HFFc6 (cell line): ENCODE results near the gene PSMB5. TPM values are rescaled to one million over a fixed set of nuclear protein-coding genes. Genes with fewer than 3 reads are reported as not detected.
"Not testable (repeated sequence)": the region's sequence is repeated elsewhere in the genome, so short reads cannot be mapped to it uniquely, and the experiment has no call there.

ENCODE experiments used
- DNase-seq: peaks from one replicate; pipeline ENCODE4 v3.0.0-alpha.2; 2018
- H3K27ac Mint-ChIP-seq: 2 replicates; pipeline ENCODE4 v1.8.0; 2020; ENCODE audit warnings: mild to moderate bottlenecking, mixed read lengths
- H3K27me3 Mint-ChIP-seq: 2 replicates; pipeline ENCODE4 v1.8.0; 2021; ENCODE audit warnings: mild to moderate bottlenecking, moderate library complexity, mixed read lengths; ENCODE audit not compliant: insufficient read depth
- H3K36me3 Mint-ChIP-seq: 2 replicates; pipeline ENCODE4 v1.8.0; 2021; ENCODE audit warnings: low read depth, mixed read lengths
- H3K4me1 Mint-ChIP-seq: 2 replicates; pipeline ENCODE4 v1.8.0; 2020; ENCODE audit warnings: low read depth, mixed read lengths
- H3K4me3 Mint-ChIP-seq: 2 replicates; pipeline ENCODE4 v1.8.0; 2020; ENCODE audit warnings: mild to moderate bottlenecking, moderate library complexity, mixed read lengths
- H3K9me3 Mint-ChIP-seq: 2 replicates; pipeline ENCODE4 v1.8.0; 2020; ENCODE audit warnings: mild to moderate bottlenecking, mixed read lengths
- total RNA-seq, 6 experiments: library from RNA; stranded (reverse); fragmentation: NEBNext Ultra II Directional; extraction: Animal tissue kit (Norgen Biotek cat#: 25700); gene quantifications; 2 replicates in 1 of 6; 3 replicates in 5 of 6; pipeline ENCODE4 v1.2.3, GENCODE V29; 2021
- TF ChIP-seq, protein P1 (sequence below): fragments of 200-600 bp; sonication (generic); IDR thresholded peaks from 2 replicates; pipeline ENCODE4 v1.5.0; 2021; ENCODE audit warnings: antibody characterized with exemption, mild to moderate bottlenecking

PSMB5 gene
- total RNA-seq, 6 experiments from 2014 or later, result 221 to 259 (median 241) TPM

DNA sequence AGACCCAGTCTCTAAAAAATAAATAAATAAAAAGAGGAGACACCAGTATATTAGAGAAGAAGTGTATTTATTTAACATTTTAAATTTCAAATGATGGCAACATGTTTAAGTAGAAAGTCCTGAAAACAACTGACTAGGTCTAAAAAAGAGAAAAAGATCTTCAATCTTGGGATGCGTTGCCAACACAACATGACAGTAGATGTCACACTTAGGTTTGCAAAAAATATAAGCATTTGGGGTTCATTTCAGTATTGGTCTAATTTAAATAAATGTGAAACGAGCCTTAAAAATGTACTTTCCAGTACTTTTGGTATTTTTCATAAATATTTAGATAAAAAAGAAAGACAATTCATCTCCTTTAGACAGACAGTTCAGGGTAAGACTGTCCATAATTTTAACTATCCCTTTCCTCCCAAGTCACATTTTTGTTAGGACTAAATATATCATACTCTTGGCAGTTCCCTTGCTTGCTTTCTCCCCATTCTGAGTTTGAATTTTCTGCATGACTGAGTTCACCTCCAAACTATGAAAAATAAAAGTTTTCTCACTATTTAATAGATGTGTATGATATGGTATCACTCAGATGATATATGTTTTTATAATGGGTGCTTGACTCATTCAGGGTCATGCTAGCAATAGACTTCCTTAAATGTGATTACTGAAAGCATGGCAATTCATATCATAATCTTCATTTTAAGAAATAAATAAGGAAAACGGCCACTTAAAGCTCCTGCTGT is 29.1 kb downstream of the PSMB5 start:
- Mint-ChIP-seq H3K4me3 (peak overlapping the region; percentile 98), H3K9me3 (no peaks in the 10 kb centered on the region), H3K27me3 (peaks cover 7% of the 10 kb centered on the region), H3K36me3 (no peaks in the 10 kb centered on the region), H3K27ac (peak overlapping the region; percentile 99), H3K4me1 (peaks cover 52% of the 10 kb centered on the region)
- TF ChIP-seq, protein P1, sequence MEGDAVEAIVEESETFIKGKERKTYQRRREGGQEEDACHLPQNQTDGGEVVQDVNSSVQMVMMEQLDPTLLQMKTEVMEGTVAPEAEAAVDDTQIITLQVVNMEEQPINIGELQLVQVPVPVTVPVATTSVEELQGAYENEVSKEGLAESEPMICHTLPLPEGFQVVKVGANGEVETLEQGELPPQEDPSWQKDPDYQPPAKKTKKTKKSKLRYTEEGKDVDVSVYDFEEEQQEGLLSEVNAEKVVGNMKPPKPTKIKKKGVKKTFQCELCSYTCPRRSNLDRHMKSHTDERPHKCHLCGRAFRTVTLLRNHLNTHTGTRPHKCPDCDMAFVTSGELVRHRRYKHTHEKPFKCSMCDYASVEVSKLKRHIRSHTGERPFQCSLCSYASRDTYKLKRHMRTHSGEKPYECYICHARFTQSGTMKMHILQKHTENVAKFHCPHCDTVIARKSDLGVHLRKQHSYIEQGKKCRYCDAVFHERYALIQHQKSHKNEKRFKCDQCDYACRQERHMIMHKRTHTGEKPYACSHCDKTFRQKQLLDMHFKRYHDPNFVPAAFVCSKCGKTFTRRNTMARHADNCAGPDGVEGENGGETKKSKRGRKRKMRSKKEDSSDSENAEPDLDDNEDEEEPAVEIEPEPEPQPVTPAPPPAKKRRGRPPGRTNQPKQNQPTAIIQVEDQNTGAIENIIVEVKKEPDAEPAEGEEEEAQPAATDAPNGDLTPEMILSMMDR, result no peak
- DNase-seq, result no peak

DNA sequence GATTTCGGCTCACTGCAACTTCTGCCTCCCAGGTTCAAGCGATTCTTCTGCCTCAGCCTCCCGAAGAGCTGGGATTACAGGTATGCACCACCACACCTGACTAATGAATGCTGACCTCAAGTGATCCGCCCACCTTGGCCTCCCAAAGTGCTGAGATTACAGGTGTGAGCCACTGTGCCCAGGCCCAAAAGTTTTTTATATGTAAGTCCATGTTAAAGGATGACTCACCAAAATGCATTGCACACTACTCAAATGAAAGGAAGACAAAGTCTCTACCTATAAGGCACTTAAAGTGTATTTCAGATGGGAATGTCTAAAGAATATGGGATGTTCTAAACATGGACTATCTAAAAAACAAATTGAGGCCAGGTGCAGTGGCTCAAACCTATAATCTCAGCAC is 30.4 kb downstream of the PSMB5 start:
- H3K4me1 Mint-ChIP-seq, result peaks cover 40% of the 10 kb centered on the region

DNA sequence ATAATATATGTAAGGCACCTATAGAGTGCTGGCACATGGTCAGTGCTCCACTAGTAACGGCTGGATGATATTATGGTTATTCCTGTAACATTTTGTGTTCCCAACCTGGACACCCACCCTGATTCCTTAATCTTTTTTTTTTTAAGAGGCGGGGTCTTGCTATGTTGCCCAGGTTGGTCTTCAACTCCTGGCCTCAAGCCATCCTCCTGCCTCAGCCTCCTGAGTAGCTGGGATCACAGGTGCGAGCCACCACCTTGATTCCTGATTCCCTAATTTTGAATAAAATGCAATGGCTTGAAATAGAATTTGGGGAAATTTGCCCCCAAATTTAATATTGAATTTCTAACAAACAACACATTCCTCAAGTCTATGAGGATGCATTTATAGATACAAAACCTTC is 32.1 kb downstream of the PSMB5 start:
- TF ChIP-seq, protein P1, result no peak
- DNase-seq, result no peak
- H3K4me3 Mint-ChIP-seq, result no peak overlapping the region
- H3K4me1 Mint-ChIP-seq, result peaks cover 27% of the 10 kb centered on the region
- no peaks in the 10 kb centered on the region for H3K9me3 Mint-ChIP-seq
- H3K27me3 Mint-ChIP-seq, result peaks cover 3% of the 10 kb centered on the region
- H3K36me3 Mint-ChIP-seq, result no peaks in the 10 kb centered on the region
- no peak overlapping the region for H3K27ac Mint-ChIP-seq

More for the DNA sequence above, 30.4 kb downstream of the PSMB5 start:
- H3K36me3 Mint-ChIP-seq, H3K9me3 Mint-ChIP-seq, H3K4me3 Mint-ChIP-seq, H3K27me3 Mint-ChIP-seq, DNase-seq, H3K27ac Mint-ChIP-seq: not testable (repeated sequence)

DNA sequence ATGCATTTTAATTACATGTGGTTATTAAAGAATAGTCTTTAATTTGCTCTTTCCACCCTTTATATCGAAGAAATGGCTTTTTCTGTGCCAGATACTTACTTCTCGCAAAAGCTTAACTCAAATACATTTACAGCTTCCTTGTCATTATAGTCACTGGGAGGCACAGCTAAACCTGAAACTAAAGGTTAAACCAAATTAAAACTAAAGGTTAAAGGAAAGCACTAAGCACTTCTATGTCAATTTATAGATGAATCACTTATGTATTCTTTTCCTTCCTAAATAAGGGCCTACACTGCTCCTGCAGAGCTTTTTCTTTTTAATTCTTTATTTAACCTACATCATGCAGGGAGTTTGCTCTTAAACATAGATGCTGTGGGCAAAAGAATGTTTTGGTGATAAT is 33.8 kb downstream of the PSMB5 start:
- Mint-ChIP-seq H3K4me1 (peaks cover 13% of the 10 kb centered on the region), H3K4me3 (no peak overlapping the region), H3K27ac (no peak overlapping the region), H3K9me3 (no peaks in the 10 kb centered on the region), H3K27me3 (no peaks in the 10 kb centered on the region; the same call in 1 of the 2 replicates), H3K36me3 (no peaks in the 10 kb centered on the region)
- TF ChIP-seq, protein P1, result no peak
- DNase-seq, result no peak

DNA sequence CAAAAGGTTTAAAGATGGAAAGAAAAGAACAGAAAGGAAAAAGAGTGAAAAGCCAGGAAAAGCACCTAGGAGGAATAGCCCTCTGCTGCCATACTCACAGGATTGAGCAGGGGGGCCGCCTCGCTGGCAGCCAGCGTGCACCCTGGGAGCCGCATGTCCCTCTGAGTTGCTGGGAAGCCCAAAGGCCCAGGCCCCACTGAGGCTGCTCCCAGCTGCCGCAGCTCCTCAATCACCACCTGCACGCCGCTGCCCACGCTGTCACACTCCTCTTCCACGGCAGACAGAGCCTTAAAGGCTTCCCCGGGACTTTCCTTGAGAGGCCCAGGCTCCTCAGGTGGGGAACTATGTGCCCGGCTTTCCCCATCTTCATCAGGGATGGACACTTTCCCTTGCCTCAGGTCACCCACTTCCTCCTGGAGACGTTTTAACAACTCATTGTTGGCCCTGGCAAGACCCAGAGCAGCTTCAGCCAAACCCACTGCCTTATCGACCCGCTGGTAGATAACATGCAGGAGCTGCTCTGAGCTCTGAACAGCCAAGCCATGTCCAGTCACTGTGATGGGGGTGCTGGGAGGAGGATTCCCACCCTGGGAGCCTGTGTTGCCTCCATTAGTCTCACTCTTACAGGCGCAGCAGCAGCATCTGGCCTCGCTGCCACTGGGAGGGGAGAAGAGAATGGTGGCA is 36.2 kb downstream of the PSMB5 start:
- Mint-ChIP-seq H3K27ac (no peak overlapping the region), H3K9me3 (no peaks in the 10 kb centered on the region), H3K36me3 (no peaks in the 10 kb centered on the region), H3K4me1 (peaks cover 21% of the 10 kb centered on the region), H3K27me3 (no peaks in the 10 kb centered on the region; the same call in 1 of the 2 replicates), H3K4me3 (no peak overlapping the region)
- TF ChIP-seq, protein P1, result no peak
- no peak for DNase-seq

DNA sequence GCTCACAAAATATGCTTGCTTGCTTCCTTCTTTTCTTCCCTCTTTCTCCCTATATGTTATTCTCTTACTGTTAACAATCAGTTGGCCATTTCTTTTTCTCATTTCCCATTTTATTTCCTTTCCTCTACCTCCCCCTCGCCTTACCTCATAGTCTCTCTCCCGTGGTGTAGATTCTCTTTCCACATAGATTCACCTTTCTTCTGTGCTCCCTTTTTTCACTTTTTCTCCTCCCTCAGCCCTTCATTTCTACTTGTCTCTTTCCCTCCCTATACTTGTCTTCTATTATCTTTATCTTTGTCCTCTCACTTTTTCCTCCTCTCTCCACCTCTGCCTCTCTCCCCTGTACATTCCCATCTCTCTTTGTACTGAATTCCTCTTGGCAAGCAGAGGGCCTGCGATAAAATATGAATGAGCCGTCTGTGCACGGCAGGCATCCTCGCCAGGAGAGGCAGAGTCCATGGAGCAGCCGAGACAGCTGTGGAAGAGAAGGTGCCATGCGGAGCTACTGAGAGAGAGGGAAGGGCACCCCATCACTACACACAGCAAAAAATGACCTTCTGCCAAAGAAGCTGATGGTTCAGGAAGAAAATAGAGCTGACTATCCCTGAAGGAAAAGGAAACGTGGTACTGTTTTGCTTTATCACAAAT is 36.9 kb downstream of the PSMB5 start:
- DNase-seq, result no peak
- TF ChIP-seq, protein P1, result no peak
- H3K27ac Mint-ChIP-seq, result no peak overlapping the region
- no peaks in the 10 kb centered on the region; the same call in 1 of the 2 replicates for H3K27me3 Mint-ChIP-seq
- H3K9me3 Mint-ChIP-seq, result no peaks in the 10 kb centered on the region
- H3K4me3 Mint-ChIP-seq, result no peak overlapping the region
- H3K36me3 Mint-ChIP-seq, result no peaks in the 10 kb centered on the region
- peaks cover 26% of the 10 kb centered on the region for H3K4me1 Mint-ChIP-seq
